ENCODE results near the gene SLFN12L. TPM values are rescaled to one million over a fixed set of nuclear protein-coding genes. Genes with fewer than 3 reads are reported as not detected.
A peak's percentile ranks its signal among the peaks of the same experiment; 100 is the strongest.

The SLFN12L gene
- 39.1 and 45.9 TPM in 2 replicates for total RNA-seq (2013; cell fraction: nucleolus; rRNA removed)
- total RNA-seq (2014; rRNA removed) (12.0 and 15.6 TPM in 2 replicates), total RNA-seq (2014; rRNA removed; fragmentation: Illumina TruSeq; extraction: Trizol) (15.2 and 16.6 TPM in 2 replicates), total RNA-seq (2021) (10.4 and 11.9 TPM in 2 replicates), polyA plus RNA-seq (2011; rRNA removed) (21.3 and 28.3 TPM in 2 replicates), polyA plus RNA-seq (2014; fragmentation: Illumina TruSeq; extraction: Trizol) (8.3 and 8.8 TPM in 2 replicates), polyA plus RNA-seq (2014; fragmentation: Nextera tagmentation; extraction: Ambion mirVana) (1 to 10 TPM; 1.0 to 2.5 TPM), polyA plus RNA-seq (2014; rRNA removed) (9.2 and 11.8 TPM in 2 replicates), polyA plus RNA-seq (2016; fragmentation: Nextera tagmentation; extraction: Ambion mirVana) (1 to 10 TPM; 4.8 to 4.9 TPM), polyA minus RNA-seq (2011; rRNA and poly(A)+ RNA removed) (49.7 and 52.6 TPM in 2 replicates), Bru-seq, nascent RNA (percentile 87 among the genes with signal in this experiment), BruChase-seq, experiment 1, labeled RNA remaining after a 6-hour chase (percentile 87 among the genes with signal in this experiment), BruChase-seq, experiment 2, labeled RNA remaining after a 2-hour chase (percentile 86 among the genes with signal in this experiment)
- 3.4 TPM for polyA plus RNA-seq (2011; ENCODE audit: low read depth)
- polyA plus RNA-seq (2011; cell fraction: cytosol; rRNA removed) = 11.8 and 12.2 TPM in 2 replicates
- 28.7 and 34.1 TPM in 2 replicates for polyA plus RNA-seq (2011; cell fraction: nucleus; rRNA removed)
- polyA plus RNA-seq (2012) = 3.9 and 5.5 TPM in 2 replicates
- polyA minus RNA-seq (2011; cell fraction: cytosol; rRNA and poly(A)+ RNA removed) = 13.9 and 18.2 TPM in 2 replicates
- polyA minus RNA-seq (2011; cell fraction: nucleus; rRNA and poly(A)+ RNA removed) = 41.8 and 59.0 TPM in 2 replicates
- long read RNA-seq, experiment 1, partial matches to known transcripts = 0 of 9 reads
- long read RNA-seq, experiment 1, other reads (novel, unspliced or antisense) = 9 of 9 reads
- long read RNA-seq, experiment 2, partial matches to known transcripts = 44 of 76 reads
- long read RNA-seq, experiment 2, other reads (novel, unspliced or antisense) = 31 of 76 reads

GRCh38 chr17:35537601-35538141, at the start of gene SLFN12L:
SLFN12L (minus strand) TSS chr17:35537678; CDS start chr17:35522364, 15,314 bp downstream.
- ChIA-PET CTCF (interaction anchor here (0.6 to 16.4 kb wide), 17 partner anchors 16 to 426 kb away, joined by 3 to 321 read pairs (median 5); partner anchors contain the start of genes PEX12, RAD51D, SLFN11 and SLFN13), POLR2A (interaction anchor here (0.5 to 2.7 kb wide), 12 partner anchors 10 to 225 kb away, joined by 3 to 12 read pairs (median 5); partner anchors contain the start of genes AP2B1, PEX12, SLFN11 and SLFN13), SMC1A (ENCODE audit: uncharacterized antibody, unreplicated experiment) (interaction anchor here (0.5 to 12.6 kb wide), 23 partner anchors 7 to 556 kb away, joined by 3 to 251 read pairs (median 3); partner anchors contain the start of genes NLE1, PEX12, SLFN11 and SLFN13), RAD21 (ENCODE audit: unreplicated experiment) (interaction anchor here (0.6 to 8.2 kb wide), 15 partner anchors 10 to 455 kb away, joined by 3 to 171 read pairs (median 5); partner anchors contain the start of genes PEX12, RAD51D, SLFN11 and SLFN13)
- no peaks in the 10 kb centered on the region for H4K20me1 ChIP-seq (ENCODE audit: control insufficient read depth, insufficient read depth)
- peaks cover 23% of the 10 kb centered on the region for H3K4me1 ChIP-seq (ENCODE audit: control insufficient read depth, insufficient read depth, low read length)
- peak within 1 kb of the TSS; percentile 85 for H3K4me2 ChIP-seq (ENCODE audit: control insufficient read depth, insufficient read depth)
- no peaks in the 10 kb centered on the region for H3K36me3 ChIP-seq (ENCODE audit: control insufficient read depth in 2 of 2, insufficient read depth in 2 of 2, low read length in 1 of 2)
- in situ Hi-C loops (cut with MboI) = loop anchor here (5.0 kb wide), 3 partner anchors 165 to 370 kb away; partner anchors contain the start of gene SLFN11
- ATAC-seq (peak; percentile 50), DNase-seq (ENCODE audit: low read depth, low spot score) (no peak), FAIRE-seq (no peak)
- intact Hi-C loops (cut with micrococcal nuclease; ENCODE audit: unreplicated experiment) = loop anchor here (2.0 to 10.0 kb wide), 4 partner anchors 89 to 393 kb away; partner anchors contain the start of genes NLE1, SLFN12, SLFN13 and SLFN5
- peaks cover 72% of the 10 kb centered on the region for H3K79me2 ChIP-seq (ENCODE audit: control insufficient read depth, insufficient read depth, low read length)
- H3K4me3 ChIP-seq = peak within 1 kb of the TSS; percentile 81
- no peaks in the 10 kb centered on the region for H3K27me3 ChIP-seq (replicated peaks in 1 of 2; ENCODE audit: control insufficient read depth in 2 of 2, insufficient read depth in 2 of 2, low read length in 1 of 2)
- H2AFZ ChIP-seq (ENCODE audit: control insufficient read depth, low read depth, low read length) = peak within 1 kb of the TSS; percentile 40
- no peaks in the 10 kb centered on the region for H3K9me3 ChIP-seq (replicated peaks; ENCODE audit: control insufficient read depth, insufficient read depth, low read length)
- peak within 1 kb of the TSS; percentile 80 for H3K9ac ChIP-seq (ENCODE audit: control insufficient read depth, insufficient read depth, low read length)
- H3K27ac ChIP-seq (ENCODE audit: control insufficient read depth, insufficient read depth) = peak within 1 kb of the TSS; percentile 92
- no TSS peak for BruUV-seq (replicated peaks)
- WGBS (ENCODE audit: insufficient coverage, insufficient replicate concordance, low lambda C conversion rate, missing lambda C conversion rate) = 0% methylated on average over 2 of the region's 2 CpGs
- TF ChIP-seq RUNX3 (IDR thresholded peaks at IDR 0.05; ENCODE audit: low read length) (peak; percentile 44), POLR2A (IDR thresholded peaks at IDR 0.05; ENCODE audit: low read depth, low read length) (0 out of 2 replicates have a peak, but pooled peaks have one; percentile 33), FOS (IDR thresholded peaks at IDR 0.05; ENCODE audit: borderline replicate concordance, extremely low read depth, insufficient read length) (no peak), ZNF622 (IDR thresholded peaks at IDR 0.05) (no peak), POU2F2 (IDR thresholded peaks at IDR 0.05; ENCODE audit: borderline replicate concordance, low read depth, low read length) (peak; percentile 45; the same call in 1 of the 3 replicates), NFIC (IDR thresholded peaks at IDR 0.05; ENCODE audit: low read depth, low read length) (peak; percentile 53; the same call in 1 of the 2 replicates), BMI1 (IDR thresholded peaks at IDR 0.05; ENCODE audit: borderline replicate concordance) (no peak), MYB (IDR thresholded peaks at IDR 0.05; ENCODE audit: borderline replicate concordance, low read depth, low read length) (no peak), ATF7 (IDR thresholded peaks at IDR 0.05; ENCODE audit: low read depth) (0 out of 2 replicates have a peak, but pooled peaks have one; percentile 15), CHD4 (IDR thresholded peaks at IDR 0.05) (no peak), ETV6 (conservative IDR thresholded peaks at IDR 0.05 in 1 of 2, IDR thresholded peaks at IDR 0.05 in 1 of 2; ENCODE audit: borderline replicate concordance in 1 of 2, low read depth in 1 of 2) (peak in 1 of 2 experiments; percentile 25; a peak in 1 of 4 replicates), NR2C1 (IDR thresholded peaks at IDR 0.05) (no peak), MTA2 (IDR thresholded peaks at IDR 0.05; ENCODE audit: low read depth) (0 out of 2 replicates have a peak, but pooled peaks have one; percentile 37), IRF4 (IDR thresholded peaks at IDR 0.05; ENCODE audit: low read depth, low read length) (0 out of 2 replicates have a peak, but pooled peaks have one; percentile 18), RB1 (IDR thresholded peaks at IDR 0.05; ENCODE audit: borderline replicate concordance) (peak; percentile 68; the same call in 1 of the 2 replicates)
- TF ChIP-seq, protein P1, sequence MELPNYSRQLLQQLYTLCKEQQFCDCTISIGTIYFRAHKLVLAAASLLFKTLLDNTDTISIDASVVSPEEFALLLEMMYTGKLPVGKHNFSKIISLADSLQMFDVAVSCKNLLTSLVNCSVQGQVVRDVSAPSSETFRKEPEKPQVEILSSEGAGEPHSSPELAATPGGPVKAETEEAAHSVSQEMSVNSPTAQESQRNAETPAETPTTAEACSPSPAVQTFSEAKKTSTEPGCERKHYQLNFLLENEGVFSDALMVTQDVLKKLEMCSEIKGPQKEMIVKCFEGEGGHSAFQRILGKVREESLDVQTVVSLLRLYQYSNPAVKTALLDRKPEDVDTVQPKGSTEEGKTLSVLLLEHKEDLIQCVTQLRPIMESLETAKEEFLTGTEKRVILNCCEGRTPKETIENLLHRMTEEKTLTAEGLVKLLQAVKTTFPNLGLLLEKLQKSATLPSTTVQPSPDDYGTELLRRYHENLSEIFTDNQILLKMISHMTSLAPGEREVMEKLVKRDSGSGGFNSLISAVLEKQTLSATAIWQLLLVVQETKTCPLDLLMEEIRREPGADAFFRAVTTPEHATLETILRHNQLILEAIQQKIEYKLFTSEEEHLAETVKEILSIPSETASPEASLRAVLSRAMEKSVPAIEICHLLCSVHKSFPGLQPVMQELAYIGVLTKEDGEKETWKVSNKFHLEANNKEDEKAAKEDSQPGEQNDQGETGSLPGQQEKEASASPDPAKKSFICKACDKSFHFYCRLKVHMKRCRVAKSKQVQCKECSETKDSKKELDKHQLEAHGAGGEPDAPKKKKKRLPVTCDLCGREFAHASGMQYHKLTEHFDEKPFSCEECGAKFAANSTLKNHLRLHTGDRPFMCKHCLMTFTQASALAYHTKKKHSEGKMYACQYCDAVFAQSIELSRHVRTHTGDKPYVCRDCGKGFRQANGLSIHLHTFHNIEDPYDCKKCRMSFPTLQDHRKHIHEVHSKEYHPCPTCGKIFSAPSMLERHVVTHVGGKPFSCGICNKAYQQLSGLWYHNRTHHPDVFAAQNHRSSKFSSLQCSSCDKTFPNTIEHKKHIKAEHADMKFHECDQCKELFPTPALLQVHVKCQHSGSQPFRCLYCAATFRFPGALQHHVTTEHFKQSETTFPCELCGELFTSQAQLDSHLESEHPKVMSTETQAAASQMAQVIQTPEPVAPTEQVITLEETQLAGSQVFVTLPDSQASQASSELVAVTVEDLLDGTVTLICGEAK (IDR thresholded peaks at IDR 0.05; ENCODE audit: borderline replicate concordance) = peak; percentile 87

All from GM12878 (cell line).